Effector memory CD4-positive, alpha-beta T cell (primary cell): ENCODE measurements around the gene HES7.
A peak's percentile ranks its signal among the peaks of the same experiment; 100 is the strongest.

ENCODE experiments used
- DNase-seq, 3 donors: peaks; one replicate each; pipeline ENCODE4 v3.0.0-alpha.2; 2020
- H3K27ac ChIP-seq: 2 replicates; pipeline ENCODE4 v1.7.0; 2013; ENCODE audit warnings: mild to moderate bottlenecking, low read length, moderate library complexity; ENCODE audit not compliant: insufficient read depth, poor library complexity, severe bottlenecking
- H3K27me3 ChIP-seq: replicated peaks from 2 replicates; pipeline ENCODE4 v1.7.0; 2013; ENCODE audit warnings: mild to moderate bottlenecking, low read length; ENCODE audit not compliant: insufficient read depth, control insufficient read depth, poor library complexity, severe bottlenecking
- H3K36me3 ChIP-seq: 2 replicates; pipeline ENCODE4 v1.7.0; 2013; ENCODE audit warnings: mild to moderate bottlenecking, low read length, moderate library complexity; ENCODE audit not compliant: control insufficient read depth, insufficient read depth
- H3K4me1 ChIP-seq: 2 replicates; pipeline ENCODE4 v1.7.0; 2013; ENCODE audit warnings: low read length, mild to moderate bottlenecking; ENCODE audit not compliant: control insufficient read depth, insufficient read depth, poor library complexity, severe bottlenecking
- H3K4me3 ChIP-seq: 2 replicates; pipeline ENCODE4 v1.7.0; 2013; ENCODE audit warnings: low read length, low read depth, mild to moderate bottlenecking; ENCODE audit not compliant: insufficient read depth, poor library complexity, severe bottlenecking
- H3K9me3 ChIP-seq: 2 replicates; pipeline ENCODE4 v1.7.0; 2013; ENCODE audit warnings: mild to moderate bottlenecking, low read length, moderate library complexity; ENCODE audit not compliant: control insufficient read depth

The HES7 gene

DNA sequence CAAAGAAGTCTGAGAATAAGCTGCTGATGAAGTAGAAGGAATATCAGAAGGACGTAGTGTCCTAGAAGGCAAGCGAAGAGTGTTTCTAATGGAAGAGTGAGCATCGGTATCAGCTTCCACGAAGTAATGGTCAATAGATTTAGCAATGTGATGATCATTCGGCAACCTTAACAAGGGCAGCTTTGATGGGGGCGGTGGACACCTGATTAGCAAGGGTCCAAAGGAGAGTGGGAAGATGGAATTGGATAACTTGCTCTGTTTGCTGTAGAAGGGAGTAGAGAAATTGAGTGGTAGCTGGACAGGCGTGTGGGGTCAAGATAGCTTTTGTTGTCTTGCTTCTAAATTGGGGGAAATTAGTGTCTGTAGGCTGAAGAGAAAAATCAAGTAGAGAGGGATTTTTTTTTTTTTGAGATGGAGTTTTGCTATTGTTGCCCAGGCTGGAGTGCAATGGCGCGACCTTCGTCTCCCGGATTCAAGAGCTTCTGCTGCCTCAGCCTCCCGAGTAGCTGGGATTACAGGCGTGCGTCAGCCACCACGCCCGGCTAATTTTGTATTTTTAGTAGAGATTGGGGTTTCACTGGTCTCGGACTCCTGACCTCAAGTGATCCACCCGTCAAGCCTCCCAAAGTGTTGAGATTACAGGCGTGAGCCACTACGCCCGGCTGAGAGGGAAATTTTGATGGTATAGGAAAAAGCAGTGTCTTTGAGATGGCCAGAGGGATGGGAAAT is 13.9 kb upstream of the HES7 start:
- H3K36me3 ChIP-seq, result peaks cover 18% of the 10 kb centered on the region
- H3K27ac ChIP-seq, result peak overlapping the region; percentile 83
- no peaks in the 10 kb centered on the region for H3K9me3 ChIP-seq
- no peaks in the 10 kb centered on the region for H3K27me3 ChIP-seq
- H3K4me3 ChIP-seq, result peak overlapping the region; percentile 52
- H3K4me1 ChIP-seq, result peaks cover 7% of the 10 kb centered on the region
- DNase-seq, result no peak

GRCh38 chr17:8133941-8134340 is 10.0 kb upstream of the HES7 start:
- Histone ChIP-seq H3K9me3 (no peaks in the 10 kb centered on the region), H3K27me3 (no peaks in the 10 kb centered on the region), H3K4me1 (peaks cover 7% of the 10 kb centered on the region), H3K36me3 (no peaks in the 10 kb centered on the region), H3K27ac (no peak overlapping the region), H3K4me3 (no peak overlapping the region)
- DNase-seq, result no peak

- Histone ChIP-seq H3K9me3 (no peaks in the 10 kb centered on the region), H3K4me1 (peaks cover 5% of the 10 kb centered on the region), H3K36me3 (no peaks in the 10 kb centered on the region), H3K4me3 (no peak overlapping the region), H3K27me3 (no peaks in the 10 kb centered on the region), H3K27ac (no peak overlapping the region)
- DNase-seq, result no peak
These were observed 9.5 kb upstream of the HES7 start for GRCh38 chr17:8133399-8133798.

DNA sequence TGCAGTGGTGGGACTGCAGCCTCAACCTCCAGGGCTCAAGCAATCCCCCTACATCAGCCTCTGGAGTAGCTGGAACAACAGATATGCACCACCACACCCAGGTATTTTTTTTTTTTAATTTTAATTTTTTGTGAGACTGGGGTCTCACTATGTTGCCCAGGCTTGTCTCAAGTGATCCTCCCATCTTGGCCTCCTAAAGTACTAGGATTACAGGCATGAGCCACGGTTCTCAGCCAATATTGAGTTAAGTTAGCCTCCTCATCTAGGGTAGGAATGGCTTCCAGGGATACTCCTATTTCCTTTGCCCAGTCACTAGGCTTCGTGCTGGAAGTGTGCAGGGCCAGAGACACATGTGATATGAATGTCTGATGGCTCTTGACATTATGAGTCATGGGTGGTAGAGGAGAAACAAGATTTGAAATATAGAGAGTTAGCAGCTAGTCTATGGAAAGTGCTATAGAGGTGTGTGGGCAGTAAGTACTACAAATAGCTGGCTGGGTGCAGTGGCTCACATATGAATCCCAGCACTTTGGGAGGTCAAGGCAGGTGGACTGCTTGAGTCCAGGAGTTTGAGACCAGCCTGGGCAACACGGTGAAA is 8.0 kb upstream of the HES7 start:
- no peak for DNase-seq
- Histone ChIP-seq H3K27ac (no peak overlapping the region), H3K4me1 (peaks cover 3% of the 10 kb centered on the region), H3K36me3 (no peaks in the 10 kb centered on the region), H3K4me3 (no peak overlapping the region), H3K9me3 (no peaks in the 10 kb centered on the region), H3K27me3 (no peaks in the 10 kb centered on the region)

GRCh38 chr17:8128125-8128784 is 4.3 kb upstream of the HES7 start:
- Histone ChIP-seq H3K27ac (no peak overlapping the region), H3K36me3 (no peaks in the 10 kb centered on the region), H3K9me3 (no peaks in the 10 kb centered on the region), H3K4me3 (no peak overlapping the region), H3K27me3 (no peaks in the 10 kb centered on the region), H3K4me1 (peaks cover 34% of the 10 kb centered on the region)
- DNase-seq, result no peak

GRCh38 chr17:8126491-8127066 is 2.7 kb upstream of the HES7 start:
- peaks cover 50% of the 10 kb centered on the region for H3K4me1 ChIP-seq
- H3K27me3 ChIP-seq, result no peaks in the 10 kb centered on the region
- no peaks in the 10 kb centered on the region for H3K36me3 ChIP-seq
- H3K9me3 ChIP-seq, result no peaks in the 10 kb centered on the region
- H3K27ac ChIP-seq, result peak overlapping the region; percentile 22
- peak in 1 of 3 donors; percentile 41 for DNase-seq
- H3K4me3 ChIP-seq, result peak overlapping the region; percentile 62

DNA sequence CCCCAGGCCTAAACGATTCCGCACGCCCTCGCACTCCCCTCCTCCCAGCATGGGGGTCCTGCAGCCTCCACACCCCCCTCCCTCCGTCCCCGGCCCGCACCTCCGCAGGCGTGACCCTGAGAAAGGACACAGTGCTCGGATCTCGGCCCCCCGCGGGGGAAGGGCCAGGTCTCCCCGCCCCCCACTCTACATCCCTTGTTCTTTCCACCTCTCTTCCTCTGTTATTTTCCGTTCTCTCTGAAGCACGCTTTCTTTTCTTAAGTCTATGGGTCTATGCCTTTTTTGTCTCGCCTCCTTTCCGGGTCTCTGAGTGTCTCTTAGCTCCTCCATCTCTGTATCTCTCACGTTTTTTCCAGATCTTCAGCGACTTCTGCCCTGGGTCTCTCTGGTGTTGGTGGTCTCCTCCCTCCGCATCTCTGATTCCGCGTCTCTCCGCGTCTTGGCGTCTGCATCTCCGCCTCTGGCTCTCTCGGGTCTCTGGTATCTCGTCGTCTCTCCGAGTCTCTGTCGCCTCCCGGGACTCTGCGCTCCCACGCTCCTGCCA is 2.1 kb upstream of the HES7 start:
- DNase-seq, result no peak
- Histone ChIP-seq H3K4me3 (peak overlapping the region; percentile 62), H3K27ac (peak overlapping the region; percentile 22), H3K27me3 (no peaks in the 10 kb centered on the region), H3K4me1 (peaks cover 55% of the 10 kb centered on the region), H3K36me3 (no peaks in the 10 kb centered on the region), H3K9me3 (no peaks in the 10 kb centered on the region)

DNA sequence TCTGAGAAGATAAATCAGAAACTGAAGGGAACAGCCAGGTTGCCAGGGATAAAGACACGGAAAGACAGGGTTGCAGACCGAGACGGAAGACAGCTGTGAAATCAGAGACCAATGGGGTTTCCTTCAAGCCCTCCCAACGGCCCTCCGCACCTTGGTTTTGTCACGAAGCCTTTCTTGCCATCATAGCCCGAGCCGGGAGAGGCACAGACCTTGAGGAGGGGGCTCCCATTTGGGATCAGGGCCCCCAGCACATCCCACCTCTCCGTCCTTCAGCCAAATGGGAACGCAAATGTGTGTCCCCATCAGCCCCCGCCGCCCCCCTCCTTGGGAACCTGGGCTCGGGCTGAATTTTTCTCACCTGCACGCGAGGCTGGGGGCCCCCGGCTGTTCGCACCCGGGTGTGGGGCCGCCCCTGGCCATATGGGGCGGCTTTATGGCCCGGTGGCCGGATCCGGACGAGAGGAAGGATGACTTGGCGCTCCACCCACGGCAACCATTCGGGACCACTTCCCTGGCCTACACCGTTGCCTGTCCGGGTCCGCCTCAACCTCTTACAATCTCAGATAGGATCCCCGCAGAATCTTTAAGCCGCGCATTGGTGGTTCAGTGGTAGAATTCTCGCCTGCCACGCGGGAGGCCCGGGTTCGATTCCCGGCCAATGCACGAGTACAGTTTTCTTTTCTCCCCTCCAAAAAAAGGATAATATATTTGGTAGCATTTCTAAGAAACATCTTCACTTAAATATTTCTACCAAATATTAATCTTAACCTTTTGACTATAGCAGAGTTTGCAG is 1.4 kb upstream of the HES7 start:
- Histone ChIP-seq H3K27me3 (no peaks in the 10 kb centered on the region), H3K9me3 (no peaks in the 10 kb centered on the region), H3K36me3 (no peaks in the 10 kb centered on the region), H3K4me3 (peak overlapping the region; percentile 62), H3K27ac (no peak overlapping the region), H3K4me1 (peaks cover 57% of the 10 kb centered on the region)
- peak; percentile 76 to 87 (median 81) for DNase-seq

DNA sequence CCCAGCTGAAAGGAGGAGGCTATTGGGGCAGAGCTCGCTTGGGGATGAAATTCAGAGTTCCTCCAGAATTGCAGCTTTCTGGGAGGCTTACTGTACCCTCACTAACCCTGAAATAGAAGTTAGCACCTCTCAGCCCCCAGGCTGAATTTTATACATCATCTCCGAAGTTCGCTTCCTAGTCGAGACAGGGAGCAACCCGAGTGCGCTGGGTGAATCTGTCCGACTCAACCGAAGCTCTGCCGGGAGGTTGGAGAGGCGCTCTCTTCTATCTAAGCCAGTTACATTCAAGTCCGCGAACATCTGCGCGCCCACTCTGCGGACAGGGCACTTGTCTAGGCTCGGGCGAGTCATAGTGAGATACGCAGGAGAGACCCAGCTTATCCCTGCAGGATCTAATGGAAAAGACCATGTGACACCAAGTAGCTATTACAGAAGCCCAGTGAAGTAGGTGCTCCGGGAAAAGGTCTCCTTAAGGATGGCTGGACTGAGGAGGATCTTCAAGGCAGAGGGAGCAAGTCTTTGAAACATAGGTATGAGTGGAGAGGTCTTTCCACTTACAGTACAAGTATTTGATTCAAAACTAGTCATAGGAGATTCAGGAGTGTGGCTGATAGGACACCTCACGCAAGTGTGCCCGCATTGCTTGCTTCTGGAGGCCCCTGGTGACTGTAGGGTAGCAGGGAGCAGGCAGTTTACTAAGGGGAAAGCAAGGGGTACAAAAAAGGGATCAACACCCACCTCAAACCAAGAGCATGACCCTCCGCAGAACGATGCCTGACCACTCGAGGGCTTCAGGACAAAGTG is 646 bp upstream of the HES7 start:
- no peak for DNase-seq
- Histone ChIP-seq H3K4me3 (peak overlapping the region; percentile 62), H3K27me3 (no peaks in the 10 kb centered on the region), H3K4me1 (peaks cover 57% of the 10 kb centered on the region), H3K9me3 (no peaks in the 10 kb centered on the region), H3K36me3 (no peaks in the 10 kb centered on the region), H3K27ac (no peak overlapping the region)
